Measurements from ENCODE around the gene CDR2.
"Not testable (repeated sequence)": the region's sequence is repeated elsewhere in the genome, so short reads cannot be mapped to it uniquely, and the experiment has no call there.

Gene CDR2

GRCh38 chr16:22301423-22301822 is 73.0 kb downstream of the CDR2 start:
- not testable (repeated sequence) for DNase-seq

GRCh38 chr16:22300427-22301071 is 73.9 kb downstream of the CDR2 start:
- no peak for DNase-seq

GRCh38 chr16:22299036-22299435 is 75.4 kb downstream of the CDR2 start:
- DNase-seq, result no peak

GRCh38 chr16:22297871-22298733 is 76.3 kb downstream of the CDR2 start:
- DNase-seq, result peak; percentile 72

- DNase-seq, result peak; percentile 100
These were observed 77.1 kb downstream of the CDR2 start, which contains the start of gene POLR3E for GRCh38 chr16:22297114-22297870. TSS of gene POLR3E (plus strand) at chr16:22297409. CDS start at chr16:22302969, 5,560 bp downstream.

GRCh38 chr16:22296225-22297113 is 78.0 kb downstream of the CDR2 start:
- DNase-seq, result peak; percentile 12
